H1 (cell line): ENCODE results near the gene COX14. TPM values are rescaled to one million over a fixed set of nuclear protein-coding genes. Genes with fewer than 3 reads are reported as not detected.
A peak's percentile ranks its signal among the peaks of the same experiment; 100 is the strongest.

Source experiments
- CTCF ChIA-PET: fragments of 300-600 bp; sonication (Branson Sonifier 250); formaldehyde crosslinking; loops from one replicate; lab custom pipeline; 2021; ENCODE audit not compliant: partially characterized antibody; lab: Charles Lee
- POLR2A ChIA-PET: fragments of 300-600 bp; sonication (Branson Sonifier 250); formaldehyde crosslinking; loops from one replicate; lab custom pipeline; 2021; ENCODE audit warnings: inconsistent platforms; ENCODE audit not compliant: partially characterized antibody; lab: Charles Lee
- DNase-seq, 2 experiments: peaks; one replicate each; pipeline versions ENCODE4 v3.0.0 to v3.0.0-alpha.2; 2010 to 2022; ENCODE audit warnings: low spot score in 2 of 2, low read depth in 1 of 2, mixed read lengths in 1 of 2
- FAIRE-seq: peaks from 2 replicates; lab custom pipeline; 2011; peaks lifted over from hg19 to GRCh38; lab: Jason Lieb, UNC
- H2AFZ ChIP-seq: 2 replicates; pipeline ENCODE4 v1.8.1; 2012; ENCODE audit warnings: low read length, inconsistent platforms
- H2AK5ac ChIP-seq: 2 replicates; pipeline ENCODE4 v1.6.1; 2013; ENCODE audit warnings: low read depth, low read length
- H2BK120ac ChIP-seq: replicated peaks from 2 replicates; pipeline ENCODE3; 2013; ENCODE audit warnings: low read depth, low read length, inconsistent platforms
- H2BK12ac ChIP-seq: 2 replicates; pipeline ENCODE4 v1.6.1; 2013; ENCODE audit warnings: low read depth, low read length
- H2BK15ac ChIP-seq: 2 replicates; pipeline ENCODE4 v1.6.1; 2013; ENCODE audit warnings: low read length
- H2BK20ac ChIP-seq: 2 replicates; pipeline ENCODE4 v1.6.1; 2013; ENCODE audit warnings: low read length
- H2BK5ac ChIP-seq: 2 replicates; pipeline ENCODE4 v1.6.1; 2013; ENCODE audit warnings: low read depth, low read length
- H3K14ac ChIP-seq: 2 replicates; pipeline ENCODE4 v1.6.1; 2013; ENCODE audit warnings: inconsistent platforms; ENCODE audit not compliant: insufficient read length
- H3K18ac ChIP-seq: 2 replicates; pipeline ENCODE4 v1.6.1; 2013; ENCODE audit warnings: low read length; ENCODE audit errors: extremely low read depth
- H3K23ac ChIP-seq: 2 replicates; pipeline ENCODE4 v1.6.1; 2013; ENCODE audit warnings: inconsistent platforms; ENCODE audit not compliant: insufficient read length
- H3K23me2 ChIP-seq: 2 replicates; pipeline ENCODE4 v1.6.1; 2013; ENCODE audit warnings: low read depth, low read length
- H3K27ac ChIP-seq: 2 replicates; pipeline ENCODE4 v1.6.1; 2011; ENCODE audit warnings: low read depth, low read length, inconsistent platforms
- H3K27me3 ChIP-seq, 4 experiments: replicated peaks in 1 of 4; 1 replicate in 1 of 4; 2 replicates in 3 of 4; pipeline versions ENCODE4 v1.6.1 to v1.8.1; 2011 to 2013; ENCODE audit warnings: low read length in 3 of 4, mild to moderate bottlenecking in 3 of 4, inconsistent platforms in 2 of 4, mixed read lengths in 2 of 4, moderate library complexity in 1 of 4; ENCODE audit not compliant: control insufficient read depth in 3 of 4, insufficient read depth in 3 of 4; ENCODE audit errors: extremely low read depth in 1 of 4
- H3K36me3 ChIP-seq, 4 experiments: 2 replicates each; pipeline versions ENCODE4 v1.6.1 to v1.8.1; 2011 to 2013; ENCODE audit warnings: mild to moderate bottlenecking in 4 of 4, low read length in 3 of 4, moderate library complexity in 2 of 4, control low read depth in 1 of 4, inconsistent platforms in 1 of 4; ENCODE audit not compliant: insufficient read depth in 4 of 4, control insufficient read depth in 2 of 4
- H3K4ac ChIP-seq: replicated peaks from 2 replicates; pipeline ENCODE3; 2013; ENCODE audit warnings: low read length, low read depth, mixed read lengths, inconsistent platforms; ENCODE audit not compliant: insufficient read length
- H3K4me1 ChIP-seq, 4 experiments: replicated peaks in 1 of 4; 1 replicate in 1 of 4; 2 replicates in 3 of 4; pipeline versions ENCODE4 v1.6.1 to v1.8.1; 2011 to 2013; ENCODE audit warnings: low read length in 3 of 4, inconsistent platforms in 2 of 4, mixed read lengths in 1 of 4; ENCODE audit not compliant: insufficient read depth in 4 of 4, control insufficient read depth in 3 of 4
- H3K4me2 ChIP-seq, 2 experiments: 2 replicates each; pipeline versions ENCODE4 v1.6.1 to v1.8.1; 2011 to 2013; ENCODE audit warnings: low read depth in 2 of 2, low read length in 2 of 2, control low read depth in 1 of 2, inconsistent platforms in 1 of 2, mild to moderate bottlenecking in 1 of 2; ENCODE audit not compliant: insufficient read depth in 1 of 2
- H3K4me3 ChIP-seq, 4 experiments: fragments of 200-600, 300-600 bp in 1 of 4; sonication (generic), shearing (Covaris generic), sonication (Bioruptor Twin) in 1 of 4; 2 replicates each; pipeline versions ENCODE4 v1.5.1 to v1.8.1; 2011 to 2016; ENCODE audit warnings: low read length in 4 of 4, low read depth in 3 of 4, control low read depth in 2 of 4, inconsistent platforms in 2 of 4, mild to moderate bottlenecking in 2 of 4, mixed read lengths in 1 of 4, moderate library complexity in 1 of 4; ENCODE audit not compliant: insufficient read depth in 2 of 4; ENCODE audit errors: extremely low read depth in 1 of 4
- H3K56ac ChIP-seq: replicated peaks from 2 replicates; pipeline ENCODE3; 2013; ENCODE audit warnings: low read depth, mild to moderate bottlenecking, mixed read lengths, low read length, inconsistent platforms; ENCODE audit not compliant: insufficient read length
- H3K79me1 ChIP-seq: 2 replicates; pipeline ENCODE4 v1.6.1; 2013; ENCODE audit warnings: low read depth, low read length, control low read depth
- H3K79me2 ChIP-seq, 2 experiments: 2 replicates each; pipeline versions ENCODE4 v1.6.1 to v1.8.1; 2012 to 2013; ENCODE audit warnings: low read length in 2 of 2, mild to moderate bottlenecking in 2 of 2, inconsistent platforms in 1 of 2; ENCODE audit not compliant: insufficient read depth in 2 of 2, control insufficient read depth in 1 of 2
- H3K9ac ChIP-seq, 4 experiments: replicated peaks in 1 of 4; 1 replicate in 1 of 4; 2 replicates in 3 of 4; pipeline versions ENCODE4 v1.6.1 to v1.8.1; 2011 to 2013; ENCODE audit warnings: low read depth in 3 of 4, low read length in 3 of 4, control low read depth in 2 of 4, mild to moderate bottlenecking in 2 of 4, moderate library complexity in 2 of 4, inconsistent platforms in 1 of 4; ENCODE audit errors: extremely low read depth in 1 of 4
- H3K9me3 ChIP-seq, 2 experiments: 2 replicates each; pipeline versions ENCODE4 v1.6.1 to v1.8.1; 2012 to 2013; ENCODE audit warnings: mild to moderate bottlenecking in 2 of 2, moderate library complexity in 2 of 2, control low read depth in 1 of 2, inconsistent platforms in 1 of 2, low read depth in 1 of 2, low read length in 1 of 2, mixed read lengths in 1 of 2; ENCODE audit not compliant: insufficient read depth in 2 of 2
- H4K20me1 ChIP-seq, 2 experiments: replicated peaks in 1 of 2; 2 replicates each; pipeline versions ENCODE3 to v1.8.1; 2011 to 2013; ENCODE audit warnings: inconsistent platforms in 2 of 2, low read length in 2 of 2, mild to moderate bottlenecking in 1 of 2; ENCODE audit not compliant: insufficient read depth in 2 of 2, control insufficient read depth in 1 of 2
- H4K5ac ChIP-seq: 2 replicates; pipeline ENCODE4 v1.6.1; 2013; ENCODE audit warnings: low read length, low read depth, mixed read lengths, inconsistent platforms; ENCODE audit not compliant: insufficient read length
- H4K8ac ChIP-seq: 2 replicates; pipeline ENCODE4 v1.8.0; 2013; ENCODE audit warnings: mild to moderate bottlenecking, moderate library complexity, low read length, inconsistent platforms; ENCODE audit not compliant: insufficient read depth; ENCODE audit errors: extremely low read depth
- H4K91ac ChIP-seq: replicated peaks from 2 replicates; pipeline ENCODE3; 2013; ENCODE audit warnings: low read length, mixed read lengths, inconsistent platforms; ENCODE audit not compliant: insufficient read length
- CBX5 ChIP-seq: fragments of 300-800, 300-1000 bp; sonication (generic); IDR thresholded peaks from 2 replicates; pipeline ENCODE4 v1.7.1; 2016; ENCODE audit warnings: antibody characterized with exemption, low read length, low read depth
- POLR2A ChIP-seq, 2 experiments: IDR thresholded peaks; 1 replicate in 1 of 2; 2 replicates in 1 of 2; pipeline ENCODE4 v1.6.1; 2011; ENCODE audit warnings: low read depth in 2 of 2, low read length in 2 of 2, mild to moderate bottlenecking in 2 of 2; ENCODE audit errors: control extremely low read depth in 1 of 2
- SIX5 ChIP-seq: IDR thresholded peaks from 2 replicates; pipeline ENCODE4 v1.6.1; 2011; ENCODE audit warnings: mild to moderate bottlenecking, low read depth, low read length
- WGBS, 2 experiments: shearing (Covaris generic) in 1 of 2; methylation state at CpG; one replicate each; pipeline versions ENCODE4 v1.1.6 to v1.1.7; 2013 to 2015; ENCODE audit warnings: low lambda C conversion rate in 2 of 2, mixed read lengths in 2 of 2, inconsistent platforms in 1 of 2, low coverage in 1 of 2, missing lambda C conversion rate in 1 of 2; ENCODE audit not compliant: insufficient replicate concordance in 2 of 2, insufficient coverage in 1 of 2, insufficient read length in 1 of 2; ENCODE audit errors: extremely low coverage in 1 of 2, missing lambda C conversion rate in 1 of 2; 5-methylcytosine and 5-hydroxymethylcytosine counted together
- polyA plus RNA-seq, 7 experiments: library from polyadenylated mRNA; depleted of rRNA in 3 of 7; stranded (reverse) in 5 of 7; unstranded in 2 of 7; fragments of >200 nt in 5 of 7; fragments of 200-250 nt in 2 of 7; gene quantifications; 1 replicate in 5 of 7; 2 replicates in 1 of 7; 4 replicates in 1 of 7; pipeline versions ENCODE4 v1.2.1 to v1.2.3, GENCODE V29; 2011 to 2013; ENCODE audit warnings: missing spikeins in 2 of 7, mixed read lengths in 2 of 7
- total RNA-seq: library from RNA; stranded (reverse); fragmentation: NEBNext Ultra II Directional; extraction: Animal tissue kit (Norgen Biotek cat#: 25700); gene quantifications from 2 replicates; pipeline ENCODE4 v1.2.1, GENCODE V29; 2021
- TF ChIP-seq, protein P1 (sequence below): IDR thresholded peaks from 2 replicates; pipeline ENCODE4 v1.6.1; 2011; ENCODE audit warnings: low read depth, mild to moderate bottlenecking, low read length; ENCODE audit not compliant: insufficient read depth

Gene COX14
- total and polyA plus RNA-seq, 2 of the 8 experiments (the other 6 are each of a cell fraction or from before 2014, with no cell fraction given), result 40.1 to 102 TPM

DNA sequence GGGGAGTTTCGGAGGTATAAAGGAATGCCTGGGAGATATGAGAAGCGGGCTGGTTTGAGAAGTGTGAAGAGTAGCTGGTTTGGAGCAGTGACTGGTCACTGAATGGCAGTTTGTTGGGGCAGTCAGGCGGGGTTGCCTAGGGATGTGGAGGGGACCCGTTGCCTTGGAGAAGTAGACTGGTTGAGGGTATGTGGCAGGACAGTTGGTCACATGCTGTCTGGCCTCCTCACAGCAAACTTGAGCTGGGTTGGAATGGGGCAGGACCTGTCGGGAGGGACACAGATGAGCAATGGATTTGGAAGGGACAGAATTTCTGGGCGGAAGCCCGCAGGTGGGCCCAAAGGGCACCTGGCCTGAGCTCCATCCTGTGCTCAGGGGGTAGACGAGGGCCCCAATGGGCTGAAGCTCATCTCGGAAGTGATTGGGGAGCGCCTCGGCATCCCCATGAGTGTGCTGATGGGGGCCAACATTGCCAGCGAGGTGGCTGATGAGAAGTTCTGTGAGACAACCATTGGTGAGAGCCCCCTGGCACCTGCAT is 6.1 kb upstream of the COX14 start:
- no peak overlapping the region for H3K27ac ChIP-seq
- H2BK12ac ChIP-seq, result no peak overlapping the region
- no peak overlapping the region for H2BK5ac ChIP-seq
- H3K9ac ChIP-seq, result no peak overlapping the region
- no peaks in the 10 kb centered on the region for H4K20me1 ChIP-seq
- CTCF ChIA-PET, result interaction anchor here (1.0 to 32.9 kb wide), 4 partner anchors 20 to 208 kb away, joined by 3 to 625 read pairs (median 70); partner anchors contain the start of genes CERS5 and SMARCD1
- H3K27me3 ChIP-seq, result no peaks in the 10 kb centered on the region
- no peaks in the 10 kb centered on the region for H3K23me2 ChIP-seq
- peaks cover 0 to 8% (median 0%) of the 10 kb centered on the region in 4 experiments; a peak in 1 of 8 replicates for H3K36me3 ChIP-seq
- H3K9me3 ChIP-seq, result no peaks in the 10 kb centered on the region
- H4K5ac ChIP-seq, result no peak overlapping the region
- H3K4me2 ChIP-seq, result no peak overlapping the region
- peak overlapping the region; percentile 19; the same call in 1 of the 2 replicates for H4K8ac ChIP-seq
- H3K14ac ChIP-seq, result no peak overlapping the region
- no peak overlapping the region for H4K91ac ChIP-seq
- DNase-seq (no peak), FAIRE-seq (no peak)
- H2BK15ac ChIP-seq, result no peak overlapping the region
- H2AFZ ChIP-seq, result no peak overlapping the region
- 90% methylated on average over 12 of the region's 12 CpGs; no CpG with 5 or more reads in 1 of the 2 experiments for WGBS, 2 experiments
- H3K4ac ChIP-seq, result no peak overlapping the region
- H3K79me2 ChIP-seq, result no peaks in the 10 kb centered on the region
- H2AK5ac ChIP-seq, result no peak overlapping the region
- POLR2A ChIA-PET, result interaction anchor here (1.0 to 27.1 kb wide), 2 partner anchors 13 to 21 kb away, joined by 3 to 457 read pairs; partner anchors contain the start of genes GPD1 and SMARCD1
- no peak overlapping the region for H3K56ac ChIP-seq
- no peak overlapping the region for H2BK20ac ChIP-seq
- no peak overlapping the region for H3K4me3 ChIP-seq
- no peaks in the 10 kb centered on the region for H3K79me1 ChIP-seq
- TF ChIP-seq, protein P1, sequence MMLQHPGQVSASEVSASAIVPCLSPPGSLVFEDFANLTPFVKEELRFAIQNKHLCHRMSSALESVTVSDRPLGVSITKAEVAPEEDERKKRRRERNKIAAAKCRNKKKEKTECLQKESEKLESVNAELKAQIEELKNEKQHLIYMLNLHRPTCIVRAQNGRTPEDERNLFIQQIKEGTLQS, result no peak
- no peak for TF ChIP-seq SIX5
- no peak for TF ChIP-seq CBX5
- no peak for TF ChIP-seq POLR2A (IDR thresholded peaks at IDR 0.05; ENCODE audit: control extremely low read depth in 1 of 2, low read depth in 2 of 2, low read length in 2 of 2)
- H3K18ac ChIP-seq, result no peak overlapping the region
- H2BK120ac ChIP-seq, result no peak overlapping the region
- H3K4me1 ChIP-seq, result peaks cover 13 to 20% (median 16%) of the 10 kb centered on the region in 4 experiments
- no peak overlapping the region for H3K23ac ChIP-seq
